GM12873 (cell line): Measurements from ENCODE around the gene FALEC.

ENCODE experiments used
- CTCF ChIP-seq: IDR thresholded peaks from 2 replicates; pipeline ENCODE4 v1.5.1; 2012; ENCODE audit warnings: low read depth, mild to moderate bottlenecking, moderate library complexity, low read length, control low read depth; ENCODE audit not compliant: insufficient read depth; ENCODE audit errors: missing control alignments

FALEC gene

GRCh38 chr1:150521196-150521968 lies 5.8 kb downstream of the FALEC start:
- TF ChIP-seq CTCF, result no peak

GRCh38 chr1:150525348-150525747 lies 9.8 kb downstream of the FALEC start:
- TF ChIP-seq CTCF, result no peak

- TF ChIP-seq CTCF, result no peak
Observed at GRCh38 chr1:150528196-150528595, 12.6 kb downstream of the FALEC start.

GRCh38 chr1:150529017-150529416 lies 13.5 kb downstream of the FALEC start:
- no peak for TF ChIP-seq CTCF

- no peak for TF ChIP-seq CTCF
Observed at GRCh38 chr1:150530491-150531159, 15.1 kb downstream of the FALEC start.

- no peak for TF ChIP-seq CTCF
Observed at GRCh38 chr1:150532860-150533259, 17.3 kb downstream of the FALEC start.

GRCh38 chr1:150534002-150534401 lies 18.4 kb downstream of the FALEC start:
- no peak for TF ChIP-seq CTCF
